GM20431 (cell line): ENCODE measurements around the gene LGR4.

Experiments used
- in situ Hi-C: fragments of 300-500 bp; cut with MseI, MboI; formaldehyde crosslinking; loops from one replicate; pipeline ENCODE4 v1.15.0; 2020; ENCODE audit warnings: low sequenced_read_pairs; ENCODE audit not compliant: unreplicated experiment

LGR4 gene

GRCh38 chr11:27433742-27434141 lies 38.8 kb downstream of the LGR4 start:
- in situ Hi-C loops: no loop called here

GRCh38 chr11:27431808-27432207 lies 40.8 kb downstream of the LGR4 start:
- in situ Hi-C loops: no loop called here

- in situ Hi-C loops: no loop called here
These were observed 42.7 kb downstream of the LGR4 start for GRCh38 chr11:27429761-27430393.

GRCh38 chr11:27427183-27427980 lies 45.2 kb downstream of the LGR4 start:
- in situ Hi-C loops: no loop called here

GRCh38 chr11:27425814-27426213 lies 46.8 kb downstream of the LGR4 start:
- in situ Hi-C loops: no loop called here

GRCh38 chr11:27423125-27423524 lies 49.5 kb downstream of the LGR4 start:
- in situ Hi-C loops: no loop called here

- in situ Hi-C loops: no loop called here
These were observed 50.6 kb downstream of the LGR4 start for GRCh38 chr11:27421819-27422494.

GRCh38 chr11:27420722-27421572 lies 51.6 kb downstream of the LGR4 start:
- in situ Hi-C loops: no loop called here

- in situ Hi-C loops: no loop called here
These were observed 52.4 kb downstream of the LGR4 start for GRCh38 chr11:27420217-27420616.

- in situ Hi-C loops: no loop called here
These were observed 54.2 kb downstream of the LGR4 start for GRCh38 chr11:27418356-27418755.

GRCh38 chr11:27416568-27417176 lies 55.9 kb downstream of the LGR4 start:
- in situ Hi-C loops: no loop called here

- in situ Hi-C loops: no loop called here
These were observed 57.9 kb downstream of the LGR4 start for GRCh38 chr11:27414644-27415043.

GRCh38 chr11:27413218-27413617 lies 59.4 kb downstream of the LGR4 start:
- in situ Hi-C loops: no loop called here

GRCh38 chr11:27412192-27412691 lies 60.3 kb downstream of the LGR4 start:
- in situ Hi-C loops: no loop called here

GRCh38 chr11:27411328-27411727 lies 61.3 kb downstream of the LGR4 start:
- in situ Hi-C loops: no loop called here

- in situ Hi-C loops: no loop called here
These were observed 62.3 kb downstream of the LGR4 start for GRCh38 chr11:27410272-27410671.

GRCh38 chr11:27409742-27410141 lies 62.8 kb downstream of the LGR4 start:
- in situ Hi-C loops: no loop called here

GRCh38 chr11:27409049-27409448 lies 63.5 kb downstream of the LGR4 start:
- in situ Hi-C loops: no loop called here

GRCh38 chr11:27408246-27408800 lies 64.3 kb downstream of the LGR4 start:
- in situ Hi-C loops: no loop called here
